H1 (cell line): ENCODE results near the gene RAD23A. TPM values are rescaled to one million over a fixed set of nuclear protein-coding genes. Genes with fewer than 3 reads are reported as not detected.

Experiments used
- CTCF ChIA-PET: fragments of 300-600 bp; sonication (Branson Sonifier 250); formaldehyde crosslinking; loops from one replicate; lab custom pipeline; 2021; ENCODE audit not compliant: partially characterized antibody; lab: Charles Lee
- POLR2A ChIA-PET: fragments of 300-600 bp; sonication (Branson Sonifier 250); formaldehyde crosslinking; loops from one replicate; lab custom pipeline; 2021; ENCODE audit warnings: inconsistent platforms; ENCODE audit not compliant: partially characterized antibody; lab: Charles Lee
- DNase-seq, 2 experiments: peaks; one replicate each; pipeline versions ENCODE4 v3.0.0 to v3.0.0-alpha.2; 2010 to 2022; ENCODE audit warnings: low spot score in 2 of 2, low read depth in 1 of 2, mixed read lengths in 1 of 2
- FAIRE-seq: peaks from 2 replicates; lab custom pipeline; 2011; peaks lifted over from hg19 to GRCh38; lab: Jason Lieb, UNC
- H2AFZ ChIP-seq: 2 replicates; pipeline ENCODE4 v1.8.1; 2012; ENCODE audit warnings: low read length, inconsistent platforms
- H2AK5ac ChIP-seq: 2 replicates; pipeline ENCODE4 v1.6.1; 2013; ENCODE audit warnings: low read depth, low read length
- H2BK120ac ChIP-seq: replicated peaks from 2 replicates; pipeline ENCODE3; 2013; ENCODE audit warnings: low read depth, low read length, inconsistent platforms
- H2BK12ac ChIP-seq: 2 replicates; pipeline ENCODE4 v1.6.1; 2013; ENCODE audit warnings: low read depth, low read length
- H2BK15ac ChIP-seq: 2 replicates; pipeline ENCODE4 v1.6.1; 2013; ENCODE audit warnings: low read length
- H2BK20ac ChIP-seq: 2 replicates; pipeline ENCODE4 v1.6.1; 2013; ENCODE audit warnings: low read length
- H2BK5ac ChIP-seq: 2 replicates; pipeline ENCODE4 v1.6.1; 2013; ENCODE audit warnings: low read depth, low read length
- H3K14ac ChIP-seq: 2 replicates; pipeline ENCODE4 v1.6.1; 2013; ENCODE audit warnings: inconsistent platforms; ENCODE audit not compliant: insufficient read length
- H3K18ac ChIP-seq: 2 replicates; pipeline ENCODE4 v1.6.1; 2013; ENCODE audit warnings: low read length; ENCODE audit errors: extremely low read depth
- H3K23ac ChIP-seq: 2 replicates; pipeline ENCODE4 v1.6.1; 2013; ENCODE audit warnings: inconsistent platforms; ENCODE audit not compliant: insufficient read length
- H3K23me2 ChIP-seq: 2 replicates; pipeline ENCODE4 v1.6.1; 2013; ENCODE audit warnings: low read depth, low read length
- H3K27ac ChIP-seq: 2 replicates; pipeline ENCODE4 v1.6.1; 2011; ENCODE audit warnings: low read depth, low read length, inconsistent platforms
- H3K27me3 ChIP-seq, 4 experiments: replicated peaks in 1 of 4; 1 replicate in 1 of 4; 2 replicates in 3 of 4; pipeline versions ENCODE4 v1.6.1 to v1.8.1; 2011 to 2013; ENCODE audit warnings: low read length in 3 of 4, mild to moderate bottlenecking in 3 of 4, inconsistent platforms in 2 of 4, mixed read lengths in 2 of 4, moderate library complexity in 1 of 4; ENCODE audit not compliant: control insufficient read depth in 3 of 4, insufficient read depth in 3 of 4; ENCODE audit errors: extremely low read depth in 1 of 4
- H3K36me3 ChIP-seq, 4 experiments: 2 replicates each; pipeline versions ENCODE4 v1.6.1 to v1.8.1; 2011 to 2013; ENCODE audit warnings: mild to moderate bottlenecking in 4 of 4, low read length in 3 of 4, moderate library complexity in 2 of 4, control low read depth in 1 of 4, inconsistent platforms in 1 of 4; ENCODE audit not compliant: insufficient read depth in 4 of 4, control insufficient read depth in 2 of 4
- H3K4ac ChIP-seq: replicated peaks from 2 replicates; pipeline ENCODE3; 2013; ENCODE audit warnings: low read length, low read depth, mixed read lengths, inconsistent platforms; ENCODE audit not compliant: insufficient read length
- H3K4me1 ChIP-seq, 4 experiments: replicated peaks in 1 of 4; 1 replicate in 1 of 4; 2 replicates in 3 of 4; pipeline versions ENCODE4 v1.6.1 to v1.8.1; 2011 to 2013; ENCODE audit warnings: low read length in 3 of 4, inconsistent platforms in 2 of 4, mixed read lengths in 1 of 4; ENCODE audit not compliant: insufficient read depth in 4 of 4, control insufficient read depth in 3 of 4
- H3K4me2 ChIP-seq, 2 experiments: 2 replicates each; pipeline versions ENCODE4 v1.6.1 to v1.8.1; 2011 to 2013; ENCODE audit warnings: low read depth in 2 of 2, low read length in 2 of 2, control low read depth in 1 of 2, inconsistent platforms in 1 of 2, mild to moderate bottlenecking in 1 of 2; ENCODE audit not compliant: insufficient read depth in 1 of 2
- H3K4me3 ChIP-seq, 4 experiments: fragments of 200-600, 300-600 bp in 1 of 4; sonication (generic), shearing (Covaris generic), sonication (Bioruptor Twin) in 1 of 4; 2 replicates each; pipeline versions ENCODE4 v1.5.1 to v1.8.1; 2011 to 2016; ENCODE audit warnings: low read length in 4 of 4, low read depth in 3 of 4, control low read depth in 2 of 4, inconsistent platforms in 2 of 4, mild to moderate bottlenecking in 2 of 4, mixed read lengths in 1 of 4, moderate library complexity in 1 of 4; ENCODE audit not compliant: insufficient read depth in 2 of 4; ENCODE audit errors: extremely low read depth in 1 of 4
- H3K56ac ChIP-seq: replicated peaks from 2 replicates; pipeline ENCODE3; 2013; ENCODE audit warnings: low read depth, mild to moderate bottlenecking, mixed read lengths, low read length, inconsistent platforms; ENCODE audit not compliant: insufficient read length
- H3K79me1 ChIP-seq: 2 replicates; pipeline ENCODE4 v1.6.1; 2013; ENCODE audit warnings: low read depth, low read length, control low read depth
- H3K79me2 ChIP-seq, 2 experiments: 2 replicates each; pipeline versions ENCODE4 v1.6.1 to v1.8.1; 2012 to 2013; ENCODE audit warnings: low read length in 2 of 2, mild to moderate bottlenecking in 2 of 2, inconsistent platforms in 1 of 2; ENCODE audit not compliant: insufficient read depth in 2 of 2, control insufficient read depth in 1 of 2
- H3K9ac ChIP-seq, 4 experiments: replicated peaks in 1 of 4; 1 replicate in 1 of 4; 2 replicates in 3 of 4; pipeline versions ENCODE4 v1.6.1 to v1.8.1; 2011 to 2013; ENCODE audit warnings: low read depth in 3 of 4, low read length in 3 of 4, control low read depth in 2 of 4, mild to moderate bottlenecking in 2 of 4, moderate library complexity in 2 of 4, inconsistent platforms in 1 of 4; ENCODE audit errors: extremely low read depth in 1 of 4
- H3K9me3 ChIP-seq, 2 experiments: 2 replicates each; pipeline versions ENCODE4 v1.6.1 to v1.8.1; 2012 to 2013; ENCODE audit warnings: mild to moderate bottlenecking in 2 of 2, moderate library complexity in 2 of 2, control low read depth in 1 of 2, inconsistent platforms in 1 of 2, low read depth in 1 of 2, low read length in 1 of 2, mixed read lengths in 1 of 2; ENCODE audit not compliant: insufficient read depth in 2 of 2
- H4K20me1 ChIP-seq, 2 experiments: replicated peaks in 1 of 2; 2 replicates each; pipeline versions ENCODE3 to v1.8.1; 2011 to 2013; ENCODE audit warnings: inconsistent platforms in 2 of 2, low read length in 2 of 2, mild to moderate bottlenecking in 1 of 2; ENCODE audit not compliant: insufficient read depth in 2 of 2, control insufficient read depth in 1 of 2
- H4K5ac ChIP-seq: 2 replicates; pipeline ENCODE4 v1.6.1; 2013; ENCODE audit warnings: low read length, low read depth, mixed read lengths, inconsistent platforms; ENCODE audit not compliant: insufficient read length
- H4K8ac ChIP-seq: 2 replicates; pipeline ENCODE4 v1.8.0; 2013; ENCODE audit warnings: mild to moderate bottlenecking, moderate library complexity, low read length, inconsistent platforms; ENCODE audit not compliant: insufficient read depth; ENCODE audit errors: extremely low read depth
- H4K91ac ChIP-seq: replicated peaks from 2 replicates; pipeline ENCODE3; 2013; ENCODE audit warnings: low read length, mixed read lengths, inconsistent platforms; ENCODE audit not compliant: insufficient read length
- ATF2 ChIP-seq: IDR thresholded peaks from 2 replicates; pipeline ENCODE4 v1.6.1; 2012; ENCODE audit warnings: low read length, inconsistent platforms
- CHD1 ChIP-seq: IDR thresholded peaks from 2 replicates; pipeline ENCODE4 v1.6.1; 2012; ENCODE audit warnings: low read depth, low read length, improper control_type of control experiment
- EZH2 ChIP-seq: fragments of 200-600 bp; sonication (generic); IDR thresholded peaks from 2 replicates; pipeline ENCODE4 v1.7.1; 2012; ENCODE audit warnings: low read depth, mild to moderate bottlenecking, moderate library complexity, low read length, inconsistent platforms; ENCODE audit not compliant: severe bottlenecking
- HDAC6 ChIP-seq: IDR thresholded peaks from one replicate; pipeline ENCODE4 v1.7.1; 2012; ENCODE audit warnings: low read depth, mild to moderate bottlenecking, inconsistent platforms, low read length, moderate library complexity
- NANOG ChIP-seq: IDR thresholded peaks from 2 replicates; pipeline ENCODE4 v1.6.1; 2011; ENCODE audit warnings: low read length, low read depth, mild to moderate bottlenecking, inconsistent platforms; ENCODE audit not compliant: insufficient read depth, poor library complexity, severe bottlenecking
- PHF8 ChIP-seq: fragments of 200-600 bp; sonication (generic); conservative IDR thresholded peaks from 2 replicates; pipeline ENCODE4 v1.7.1; 2012; ENCODE audit warnings: low read depth, mild to moderate bottlenecking, inconsistent platforms, low read length, moderate library complexity
- POLR2AphosphoS5 ChIP-seq: IDR thresholded peaks from 2 replicates; pipeline ENCODE4 v1.6.1; 2011; ENCODE audit warnings: low read depth, low read length
- SIRT6 ChIP-seq: IDR thresholded peaks from one replicate; pipeline ENCODE4 v1.7.1; 2012; ENCODE audit warnings: low read length, inconsistent platforms
- SP1 ChIP-seq: IDR thresholded peaks from 2 replicates; pipeline ENCODE4 v1.6.1; 2011; ENCODE audit warnings: low read depth, low read length
- SRF ChIP-seq: IDR thresholded peaks from 2 replicates; pipeline ENCODE4 v1.6.1; 2011; ENCODE audit warnings: mild to moderate bottlenecking, low read depth, low read length, moderate library complexity
- TAF1 ChIP-seq: IDR thresholded peaks from 2 replicates; pipeline ENCODE4 v1.6.1; 2011; ENCODE audit warnings: mild to moderate bottlenecking, low read depth, low read length
- TAF7 ChIP-seq: optimal IDR thresholded peaks from 2 replicates; pipeline ENCODE3; 2011; ENCODE audit warnings: low read depth, mild to moderate bottlenecking, inconsistent platforms, low read length, moderate library complexity, borderline replicate concordance
- whole genome bisulfite sequencing, 2 experiments: shearing (Covaris generic) in 1 of 2; methylation state at CpG; one replicate each; pipeline versions ENCODE4 v1.1.6 to v1.1.7; 2013 to 2015; ENCODE audit warnings: low lambda C conversion rate in 2 of 2, mixed read lengths in 2 of 2, inconsistent platforms in 1 of 2, low coverage in 1 of 2, missing lambda C conversion rate in 1 of 2; ENCODE audit not compliant: insufficient replicate concordance in 2 of 2, insufficient coverage in 1 of 2, insufficient read length in 1 of 2; ENCODE audit errors: extremely low coverage in 1 of 2, missing lambda C conversion rate in 1 of 2; 5-methylcytosine and 5-hydroxymethylcytosine counted together
- polyA plus RNA-seq, 7 experiments: library from polyadenylated mRNA; depleted of rRNA in 3 of 7; stranded (reverse) in 5 of 7; unstranded in 2 of 7; fragments of >200 nt in 5 of 7; fragments of 200-250 nt in 2 of 7; gene quantifications; 1 replicate in 5 of 7; 2 replicates in 1 of 7; 4 replicates in 1 of 7; pipeline versions ENCODE4 v1.2.1 to v1.2.3, GENCODE V29; 2011 to 2013; ENCODE audit warnings: missing spikeins in 2 of 7, mixed read lengths in 2 of 7
- total RNA-seq: library from RNA; stranded (reverse); fragmentation: NEBNext Ultra II Directional; extraction: Animal tissue kit (Norgen Biotek cat#: 25700); gene quantifications from 2 replicates; pipeline ENCODE4 v1.2.1, GENCODE V29; 2021

The RAD23A gene
- total and polyA plus RNA-seq, 2 of the 8 experiments (the other 6 are each of a cell fraction or from before 2014, with no cell fraction given), result 40.0 to 76.1 TPM

DNA sequence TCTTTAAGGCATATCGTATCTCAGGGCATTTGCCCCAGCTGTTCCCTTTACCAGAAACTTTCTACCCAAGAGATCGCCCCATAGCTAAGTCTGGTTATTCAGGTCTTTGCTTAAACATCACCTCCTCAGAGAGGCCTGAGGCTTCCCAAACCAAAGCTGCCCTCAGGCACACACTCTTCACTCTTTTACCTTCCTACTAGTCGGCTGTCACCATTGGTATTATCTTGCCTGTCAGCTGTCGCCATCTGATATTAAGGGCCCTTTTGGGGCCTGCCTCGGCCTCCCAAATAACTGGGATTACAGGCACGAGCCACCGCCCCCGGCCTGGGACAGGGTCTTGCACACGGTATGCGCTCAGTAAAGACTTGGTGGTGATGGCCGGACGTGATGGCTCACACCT is 10.3 kb downstream of the RAD23A start:
- Histone ChIP-seq H3K27me3 (no peaks in the 10 kb centered on the region), H3K4me3 (peak overlapping the region; percentile 82 to 91 (median 88); a peak in 7 of 8 replicates), H3K4me1 (peaks cover 0 to 4% (median 2%) of the 10 kb centered on the region in 4 experiments; a peak in 3 of 7 replicates), H3K14ac (no peak overlapping the region), H3K23ac (no peak overlapping the region), H3K27ac (no peak overlapping the region), H3K18ac (no peak overlapping the region), H2AFZ (no peak overlapping the region), H3K9ac (peak overlapping the region in 3 of 4 experiments; percentile 25 to 95 (median 58); a peak in 3 of 7 replicates), H3K56ac (no peak overlapping the region), H3K79me1 (peaks cover 4% of the 10 kb centered on the region; the same call in 1 of the 2 replicates), H4K5ac (no peak overlapping the region), H2BK20ac (no peak overlapping the region), H3K79me2 (peaks cover 4 to 27% of the 10 kb centered on the region in 2 experiments; a peak in 3 of 4 replicates), H4K8ac (no peak overlapping the region), H2BK120ac (no peak overlapping the region), H2BK15ac (no peak overlapping the region), H3K4ac (no peak overlapping the region), H2BK12ac (no peak overlapping the region), H4K20me1 (peaks cover 0 to 9% of the 10 kb centered on the region in 2 experiments), H4K91ac (no peak overlapping the region), H3K36me3 (peaks cover 3 to 32% (median 5%) of the 10 kb centered on the region in 4 experiments; a peak in 4 of 8 replicates), H3K23me2 (peaks cover 6% of the 10 kb centered on the region), H3K4me2 (peak overlapping the region; percentile 67 to 81), H2BK5ac (no peak overlapping the region), H2AK5ac (no peak overlapping the region; the same call in 1 of the 2 replicates), H3K9me3 (no peaks in the 10 kb centered on the region; a peak in 1 of 4 replicates)
- DNase-seq (no peak), FAIRE-seq (no peak)
- CTCF ChIA-PET, result interaction anchor here (0.6 to 6.7 kb wide), 2 partner anchors 11 to 765 kb away, joined by 3 to 62 read pairs; no protein-coding TSS in a partner anchor
- POLR2A ChIA-PET, result interaction anchor here (1.0 to 8.1 kb wide), 16 partner anchors 7 to 163 kb away, joined by 3 to 71 read pairs (median 4); partner anchors contain the start of genes CALR, KLF1, RAD23A and SYCE2
- TF ChIP-seq EZH2 (no peak), SRF (no peak), SIRT6 (no peak), TAF7 (no peak), HDAC6 (no peak), PHF8 (no peak), NANOG (no peak), SP1 (no peak), POLR2AphosphoS5 (no peak), CHD1 (no peak), TAF1 (no peak), ATF2 (no peak)
- WGBS, 2 experiments, result 71% methylated on average over 12 of the region's 12 CpGs; no CpG with 5 or more reads in 1 of the 2 experiments
